Hair follicle dermal papilla cell (primary cell): ENCODE results near the gene PARD3B. TPM values are rescaled to one million over a fixed set of nuclear protein-coding genes. Genes with fewer than 3 reads are reported as not detected.

Experiments used
- small RNA-seq: library from RNA; depleted of rRNA; stranded (forward); fragments of <200 nt; gene quantifications from one replicate; pipeline ENCODE3, GENCODE V24; 2012
- total RNA-seq: library from RNA; depleted of rRNA; stranded (reverse); fragments of >200 nt; gene quantifications from 2 replicates; pipeline ENCODE4 v1.2.3, GENCODE V29; 2012

Gene PARD3B
- 27.1 and 34.7 TPM in 2 replicates for total RNA-seq

GRCh38 chr2:204544961-204545860, at the start of gene PARD3B:
PARD3B (plus strand) TSS chr2:204545475; CDS start chr2:204546000, 525 bp downstream.

Small RNA genes within 50 kb of the gene (small RNA-seq; reads per million reads assigned to genes)
- not detected for gene AC008171.1
